C4-2B (cell line): ENCODE measurements around the gene ZNF385B.

ENCODE experiments used
- CTCF ChIP-seq: fragments of 450-650 bp; conservative IDR thresholded peaks from 2 replicates; pipeline ENCODE4 v1.5.1; 2017; ENCODE audit warnings: mild to moderate bottlenecking
- ZFX ChIP-seq: fragments of 450-650 bp; IDR thresholded peaks from 2 replicates; pipeline ENCODE4 v1.6.1; 2017

- TF ChIP-seq CTCF, result no peak
- no peak for TF ChIP-seq ZFX
Measured at GRCh38 chr2:179454443-179455171, 406.8 kb downstream of the ZNF385B start.
